Measurements from ENCODE around the gene FAM135A.

- no peak for TF ChIP-seq CTCF (IDR thresholded peaks at IDR 0.05)
- no peak for TF ChIP-seq EP300 (IDR thresholded peaks at IDR 0.05)
Measured at GRCh38 chr6:70590400-70590799, 177.1 kb downstream of the FAM135A start.

All from upper lobe of left lung (tissue), 4 donors.